ENCODE data around the gene TUBGCP5. TPM values are rescaled to one million over a fixed set of nuclear protein-coding genes. Genes with fewer than 3 reads are reported as not detected.

Gene TUBGCP5
- total RNA-seq, 2 donors from 2014 or later = 23.0 to 24.7 TPM

DNA sequence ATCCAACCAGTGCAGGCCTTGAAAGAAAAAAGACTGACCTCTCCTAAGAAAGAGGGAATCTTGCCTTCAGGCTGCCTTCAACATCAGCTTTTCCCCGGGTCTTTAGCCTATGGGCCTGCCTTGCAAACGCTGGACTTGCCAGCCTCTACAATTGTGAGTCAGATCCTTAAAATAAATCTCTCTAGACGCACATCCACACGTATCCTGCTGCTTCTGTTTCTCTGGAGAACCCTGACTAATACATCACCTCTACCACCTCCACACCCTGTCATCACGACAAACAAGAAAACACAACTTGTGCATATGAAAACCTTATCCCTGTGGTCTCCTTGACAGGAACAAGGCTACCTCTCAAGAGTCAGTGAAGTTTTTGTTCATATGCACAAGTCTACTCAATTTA lies 71.0 kb downstream of the TUBGCP5 start:
- WGBS, 2 experiments (ENCODE audit: insufficient coverage in 1 of 2, insufficient read length in 1 of 2) = 55 to 68% methylated on average over 4 to 5 of the region's 5 CpGs
- Histone ChIP-seq H3K27me3 (ENCODE audit: control insufficient read depth, insufficient read depth, low read length, poor library complexity, severe bottlenecking) (no peaks in the 10 kb centered on the region), H3K36me3 (ENCODE audit: control insufficient read depth, insufficient read depth, low read length) (peaks cover 18% of the 10 kb centered on the region), H3K9me3 (ENCODE audit: control insufficient read depth, low read length) (peaks cover 14% of the 10 kb centered on the region), H3K9ac (ENCODE audit: extremely low read depth, low read length, poor library complexity, severe bottlenecking) (no peak overlapping the region), H3K4me1 (ENCODE audit: control insufficient read depth, insufficient read depth, low read length) (no peaks in the 10 kb centered on the region), H3K4me3 (ENCODE audit: low read length) (no peak overlapping the region), H3K27ac (ENCODE audit: low read depth, low read length) (no peak overlapping the region)
- Mint-ChIP-seq H3K36me3 (ENCODE audit: low read depth) (peaks cover 32% of the 10 kb centered on the region), H3K27me3 (ENCODE audit: insufficient read depth) (no peaks in the 10 kb centered on the region), H3K4me3 (no peak overlapping the region), H3K27ac (no peak overlapping the region), H3K4me1 (peaks cover 3% of the 10 kb centered on the region), H3K9me3 (peaks cover 15% of the 10 kb centered on the region)
- no peak for DNase-seq
- TF ChIP-seq, protein P1, sequence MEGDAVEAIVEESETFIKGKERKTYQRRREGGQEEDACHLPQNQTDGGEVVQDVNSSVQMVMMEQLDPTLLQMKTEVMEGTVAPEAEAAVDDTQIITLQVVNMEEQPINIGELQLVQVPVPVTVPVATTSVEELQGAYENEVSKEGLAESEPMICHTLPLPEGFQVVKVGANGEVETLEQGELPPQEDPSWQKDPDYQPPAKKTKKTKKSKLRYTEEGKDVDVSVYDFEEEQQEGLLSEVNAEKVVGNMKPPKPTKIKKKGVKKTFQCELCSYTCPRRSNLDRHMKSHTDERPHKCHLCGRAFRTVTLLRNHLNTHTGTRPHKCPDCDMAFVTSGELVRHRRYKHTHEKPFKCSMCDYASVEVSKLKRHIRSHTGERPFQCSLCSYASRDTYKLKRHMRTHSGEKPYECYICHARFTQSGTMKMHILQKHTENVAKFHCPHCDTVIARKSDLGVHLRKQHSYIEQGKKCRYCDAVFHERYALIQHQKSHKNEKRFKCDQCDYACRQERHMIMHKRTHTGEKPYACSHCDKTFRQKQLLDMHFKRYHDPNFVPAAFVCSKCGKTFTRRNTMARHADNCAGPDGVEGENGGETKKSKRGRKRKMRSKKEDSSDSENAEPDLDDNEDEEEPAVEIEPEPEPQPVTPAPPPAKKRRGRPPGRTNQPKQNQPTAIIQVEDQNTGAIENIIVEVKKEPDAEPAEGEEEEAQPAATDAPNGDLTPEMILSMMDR (conservative IDR thresholded peaks at IDR 0.05) = no peak

DNA sequence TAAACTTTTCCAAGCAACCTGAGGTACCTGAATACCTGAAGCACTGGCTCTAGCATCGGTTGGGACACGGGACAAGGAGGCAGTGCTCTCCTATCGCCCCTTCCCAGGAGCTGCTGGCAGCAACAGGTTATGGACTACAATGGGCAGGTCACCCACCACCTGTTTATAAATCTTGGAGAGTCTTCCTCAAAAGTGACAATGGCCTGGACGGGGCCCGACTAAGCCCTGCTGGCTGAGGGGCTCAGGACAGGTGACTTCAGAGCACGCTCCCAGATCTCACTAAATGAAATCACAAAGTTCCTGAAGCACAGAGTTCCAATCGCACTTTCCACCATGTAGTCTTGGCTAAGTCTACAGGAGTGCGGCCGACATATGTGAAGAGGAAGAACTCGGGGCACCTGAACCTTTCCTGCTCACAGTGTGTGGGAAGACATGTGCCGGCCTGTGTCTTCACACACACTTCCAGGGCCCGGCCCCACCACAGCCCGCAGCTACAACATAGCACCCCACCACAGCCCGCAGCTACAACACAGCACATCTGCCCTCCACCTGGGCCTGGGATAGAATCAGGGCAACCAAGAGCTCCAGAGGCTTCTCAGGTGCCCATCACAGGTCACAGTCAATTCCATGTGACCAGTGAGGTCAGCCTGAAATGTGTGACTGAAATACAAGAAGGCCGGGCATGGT lies 72.1 kb downstream of the TUBGCP5 start:
- 92 to 97% methylated on average over 10 to 15 of the region's 15 CpGs for WGBS, 2 experiments (ENCODE audit: insufficient coverage in 1 of 2, insufficient read length in 1 of 2)
- TF ChIP-seq, protein P1 (conservative IDR thresholded peaks at IDR 0.05) = no peak
- H3K4me1 Mint-ChIP-seq = peaks cover 3% of the 10 kb centered on the region
- Histone ChIP-seq H3K27ac (ENCODE audit: low read depth, low read length) (no peak overlapping the region), H3K9me3 (ENCODE audit: control insufficient read depth, low read length) (peaks cover 14% of the 10 kb centered on the region), H3K36me3 (ENCODE audit: control insufficient read depth, insufficient read depth, low read length) (peaks cover 23% of the 10 kb centered on the region), H3K4me3 (ENCODE audit: low read length) (no peak overlapping the region), H3K4me1 (ENCODE audit: control insufficient read depth, insufficient read depth, low read length) (no peaks in the 10 kb centered on the region), H3K27me3 (ENCODE audit: control insufficient read depth, insufficient read depth, low read length, poor library complexity, severe bottlenecking) (no peaks in the 10 kb centered on the region), H3K9ac (ENCODE audit: extremely low read depth, low read length, poor library complexity, severe bottlenecking) (no peak overlapping the region)
- no peak overlapping the region for H3K4me3 Mint-ChIP-seq
- no peaks in the 10 kb centered on the region for H3K27me3 Mint-ChIP-seq (ENCODE audit: insufficient read depth)
- peaks cover 38% of the 10 kb centered on the region for H3K36me3 Mint-ChIP-seq (ENCODE audit: low read depth)
- peaks cover 13% of the 10 kb centered on the region for H3K9me3 Mint-ChIP-seq
- no peak for DNase-seq
- H3K27ac Mint-ChIP-seq = no peak overlapping the region

- Histone ChIP-seq H3K4me3 (ENCODE audit: low read length) (no peak overlapping the region), H3K27ac (ENCODE audit: low read depth, low read length) (no peak overlapping the region), H3K9ac (ENCODE audit: extremely low read depth, low read length, poor library complexity, severe bottlenecking) (no peak overlapping the region), H3K27me3 (ENCODE audit: control insufficient read depth, insufficient read depth, low read length, poor library complexity, severe bottlenecking) (no peaks in the 10 kb centered on the region), H3K4me1 (ENCODE audit: control insufficient read depth, insufficient read depth, low read length) (no peaks in the 10 kb centered on the region), H3K36me3 (ENCODE audit: control insufficient read depth, insufficient read depth, low read length) (peaks cover 23% of the 10 kb centered on the region), H3K9me3 (ENCODE audit: control insufficient read depth, low read length) (peaks cover 14% of the 10 kb centered on the region)
- TF ChIP-seq, protein P1 (conservative IDR thresholded peaks at IDR 0.05) = no peak
- Mint-ChIP-seq H3K36me3 (ENCODE audit: low read depth) (peaks cover 38% of the 10 kb centered on the region), H3K9me3 (peaks cover 12% of the 10 kb centered on the region), H3K4me3 (no peak overlapping the region), H3K4me1 (peaks cover 3% of the 10 kb centered on the region), H3K27me3 (ENCODE audit: insufficient read depth) (no peaks in the 10 kb centered on the region), H3K27ac (no peak overlapping the region)
- 92 to 95% methylated on average over 17 to 20 of the region's 20 CpGs for WGBS, 2 experiments (ENCODE audit: insufficient coverage in 1 of 2, insufficient read length in 1 of 2)
- no peak for DNase-seq
Observed at GRCh38 chr15:22966321-22967083, 72.9 kb downstream of the TUBGCP5 start.

Measured in endodermal cell (in vitro differentiated cells).